Measurements from ENCODE around the gene ACTL9.

ACTL9 gene

DNA sequence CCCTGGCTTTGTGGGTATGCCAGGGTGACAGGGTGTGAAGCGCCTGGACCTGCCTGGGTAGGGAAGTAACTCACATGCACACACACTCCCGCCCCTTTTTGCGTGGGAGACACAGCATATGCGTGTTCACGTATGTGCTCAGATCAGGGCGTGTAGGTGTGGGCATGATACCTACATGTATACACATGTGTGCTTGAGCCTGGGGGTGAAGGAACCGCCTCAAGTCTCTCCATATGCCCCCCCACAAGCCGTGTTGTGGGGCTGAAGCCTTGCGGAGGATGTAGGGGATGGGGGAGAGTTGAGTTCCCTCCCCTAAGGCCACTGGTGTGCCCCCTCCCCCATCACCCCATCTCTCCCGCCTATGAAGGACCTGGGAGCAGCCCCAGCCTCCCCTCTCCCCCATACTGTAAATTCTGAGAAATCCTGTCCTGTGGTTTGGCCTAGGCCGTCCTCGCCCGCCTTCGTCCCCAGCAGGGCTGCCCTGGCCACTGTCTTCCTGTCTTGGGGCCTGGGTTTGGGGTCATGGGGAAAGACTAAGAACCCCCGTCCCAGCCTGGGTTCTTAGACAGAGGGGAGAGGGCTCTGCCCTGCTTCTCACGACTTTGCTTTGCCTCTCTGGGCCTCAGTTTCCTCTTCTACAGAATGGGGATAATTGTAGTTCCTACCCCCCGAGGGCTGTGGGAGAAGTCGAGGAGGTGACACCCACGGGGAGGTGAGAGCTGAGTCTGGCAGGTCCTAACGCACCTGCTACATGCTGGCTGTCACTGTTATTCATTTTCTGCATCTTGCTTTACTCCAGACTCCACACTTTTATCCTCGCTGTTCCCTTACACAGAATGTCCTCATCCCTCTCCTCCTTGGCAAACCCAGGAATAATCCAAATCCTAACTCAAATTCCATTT lies 14.3 kb downstream of the ACTL9 start:
- DNase-seq: no peak

DNA sequence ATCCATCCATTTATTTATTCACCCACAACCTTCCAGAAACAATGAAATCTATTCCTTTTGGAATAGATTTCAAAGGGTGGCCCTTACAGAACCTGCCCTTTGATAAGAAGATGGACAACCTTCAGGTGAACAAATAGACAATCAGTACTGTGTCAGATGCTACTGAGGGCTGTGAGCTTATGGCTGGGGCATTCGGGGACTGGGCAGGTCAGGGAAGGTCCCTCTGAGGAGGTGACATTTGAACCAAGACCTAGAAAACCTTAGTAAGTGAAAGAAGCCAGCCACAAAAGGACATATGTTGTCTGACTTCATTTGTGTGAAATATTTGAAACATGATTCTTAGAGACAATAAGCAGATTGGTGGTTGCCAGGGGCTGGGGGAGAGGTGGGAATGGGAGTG lies 15.7 kb downstream of the ACTL9 start:
- DNase-seq: no peak

DNA sequence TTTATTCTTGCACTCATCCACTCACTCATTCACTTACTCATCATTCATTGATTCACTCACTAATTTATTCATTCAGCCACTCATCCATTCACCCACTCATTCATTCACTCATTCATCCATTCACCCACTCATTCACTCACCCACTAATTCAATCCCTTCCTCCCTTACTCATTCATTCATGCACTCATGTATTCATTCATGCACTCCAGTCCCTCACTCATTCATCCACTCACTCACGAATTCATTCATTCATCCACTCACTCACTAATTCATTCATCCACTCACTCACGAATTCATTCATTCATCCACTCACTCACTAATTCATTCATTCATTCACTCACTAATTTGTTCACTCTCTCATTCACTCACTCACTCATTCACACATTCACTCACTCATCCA lies 16.1 kb downstream of the ACTL9 start:
- DNase-seq: no peak

DNA sequence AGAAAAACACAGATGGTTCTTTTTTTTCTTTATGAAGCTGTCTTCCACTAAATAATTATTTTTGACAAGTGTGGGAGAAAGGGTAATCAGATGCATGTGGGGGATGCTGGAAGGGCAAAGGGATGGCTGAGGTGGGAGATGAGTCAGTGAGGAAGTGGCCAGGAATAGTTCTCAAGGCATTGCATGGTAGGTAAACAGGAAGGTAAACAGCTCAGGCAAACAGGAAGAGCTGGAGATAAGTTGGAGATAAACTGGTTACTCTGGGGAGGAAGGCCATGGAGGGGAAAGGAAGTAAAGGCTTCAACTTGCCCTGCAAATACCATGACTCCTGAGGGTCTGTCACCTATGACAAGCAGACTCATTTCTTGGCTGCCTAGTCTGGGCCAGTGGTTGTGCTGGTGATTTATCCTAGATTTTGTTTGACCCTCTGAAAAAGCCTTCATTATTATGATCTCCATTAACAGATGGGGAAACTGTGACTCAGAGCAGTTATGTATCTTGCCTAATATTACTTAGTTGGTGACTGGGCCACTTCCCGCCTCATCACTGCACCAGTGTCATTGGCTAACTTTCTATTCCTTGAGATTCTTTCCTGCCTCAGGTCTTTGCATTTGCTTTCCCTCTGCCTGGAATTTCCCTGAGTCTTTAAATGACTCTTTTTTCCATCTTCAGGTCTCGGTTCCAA lies 17.1 kb downstream of the ACTL9 start:
- no peak for DNase-seq

DNA sequence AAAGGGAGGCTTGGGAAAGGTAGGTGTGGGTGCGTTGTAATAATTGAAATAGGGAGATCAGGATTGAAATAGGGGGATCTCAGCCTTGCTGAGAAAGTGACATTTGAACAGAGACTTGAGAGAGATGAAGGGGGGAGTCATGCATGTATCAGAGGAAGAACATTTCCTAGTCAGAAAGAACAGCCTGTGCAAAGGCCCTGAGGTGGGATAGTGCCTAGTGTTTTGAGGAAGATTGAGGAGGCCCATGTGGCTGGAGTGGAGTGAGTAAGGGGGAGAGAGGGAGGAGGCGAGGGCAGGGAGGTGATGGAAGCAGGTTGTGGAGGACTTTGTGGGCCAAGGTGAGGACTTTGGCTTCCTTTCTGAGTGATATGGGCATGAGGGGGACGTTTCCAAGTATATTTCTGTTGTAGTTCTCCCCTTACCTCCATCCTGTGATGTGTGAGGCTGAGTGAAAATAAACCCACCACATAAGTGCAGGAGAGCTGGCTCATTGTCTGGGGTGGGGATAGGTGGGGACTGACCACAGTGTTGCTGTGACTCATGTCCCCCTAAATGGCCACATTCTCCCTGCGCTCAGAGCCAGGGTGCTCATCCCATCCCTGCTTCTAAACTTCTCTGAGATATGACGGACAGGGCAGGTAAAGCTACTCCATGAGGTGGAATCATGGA lies 17.8 kb downstream of the ACTL9 start:
- DNase-seq: no peak

DNA sequence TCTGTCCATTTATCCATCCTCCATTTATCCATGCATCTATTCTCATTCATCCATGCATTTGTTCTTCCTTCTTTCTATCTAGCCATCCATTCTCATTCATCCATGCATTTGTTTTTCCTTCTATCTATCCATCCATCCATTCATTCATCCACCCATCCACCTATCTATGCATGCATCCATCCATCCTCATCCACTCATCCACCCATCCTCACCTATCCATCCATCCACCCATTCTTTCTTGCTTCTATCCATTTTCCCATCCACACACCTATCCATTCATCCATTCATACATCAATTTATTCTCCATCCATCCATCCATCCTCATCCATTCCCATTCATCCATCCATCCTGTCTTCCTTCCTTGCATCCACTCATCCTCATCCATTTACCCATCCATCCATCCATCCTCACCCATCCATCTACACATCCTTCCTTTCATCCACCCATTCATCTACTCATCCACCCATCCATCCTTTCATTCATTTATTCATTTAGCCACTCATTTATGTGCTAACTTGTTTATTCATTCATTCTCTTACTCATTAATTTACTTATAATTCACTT lies 20.3 kb downstream of the ACTL9 start:
- no peak for DNase-seq

DNA sequence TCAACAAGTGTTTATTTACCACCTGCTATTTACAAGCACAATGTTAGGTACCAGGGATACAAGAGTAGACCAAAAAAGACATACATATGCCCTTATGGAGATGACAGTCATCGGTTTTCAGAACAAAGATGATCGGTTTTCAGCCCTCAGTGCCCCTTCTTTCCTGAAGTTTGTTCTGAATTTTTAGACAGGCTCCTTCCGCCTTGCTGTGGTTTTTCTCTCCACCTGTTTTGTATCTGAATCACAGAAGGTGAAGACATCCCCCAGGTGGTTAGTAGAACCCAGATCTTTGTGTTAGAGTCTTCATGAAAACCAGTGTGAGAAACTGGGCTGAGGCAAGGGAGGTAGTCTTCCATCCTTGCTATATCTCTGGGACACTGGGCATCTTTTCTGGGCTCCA lies 23.5 kb downstream of the ACTL9 start:
- no peak for DNase-seq

DNA sequence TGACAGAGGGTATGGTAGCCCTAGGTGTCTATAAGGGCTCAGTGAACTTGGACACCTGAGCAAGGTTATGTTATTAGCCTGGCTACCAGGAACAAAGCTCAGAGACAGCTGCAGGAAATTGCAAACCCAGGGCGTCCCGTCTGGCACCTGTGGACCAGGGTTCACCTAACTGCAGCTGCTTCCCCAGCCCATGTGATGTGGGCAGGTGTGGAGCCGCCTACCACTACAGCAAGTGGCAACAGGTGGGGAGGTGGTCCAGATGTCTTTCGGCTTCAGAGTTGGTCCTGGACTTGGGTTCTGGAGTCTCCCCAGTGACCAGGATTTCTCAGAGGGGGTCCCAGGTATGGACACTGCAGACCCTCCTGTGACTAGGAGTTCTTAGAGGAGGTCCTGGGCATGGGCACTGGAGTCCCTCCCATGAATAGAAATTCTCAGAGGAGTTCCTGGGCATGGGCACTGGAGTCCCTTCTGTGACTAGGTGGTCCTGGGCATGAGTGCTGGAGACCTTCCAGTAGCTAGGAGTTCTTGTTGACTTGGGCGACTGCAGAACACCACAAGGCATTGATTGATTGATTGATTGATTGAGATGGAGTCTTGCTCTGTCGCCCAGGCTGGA lies 25.2 kb downstream of the ACTL9 start:
- no peak for DNase-seq

DNA sequence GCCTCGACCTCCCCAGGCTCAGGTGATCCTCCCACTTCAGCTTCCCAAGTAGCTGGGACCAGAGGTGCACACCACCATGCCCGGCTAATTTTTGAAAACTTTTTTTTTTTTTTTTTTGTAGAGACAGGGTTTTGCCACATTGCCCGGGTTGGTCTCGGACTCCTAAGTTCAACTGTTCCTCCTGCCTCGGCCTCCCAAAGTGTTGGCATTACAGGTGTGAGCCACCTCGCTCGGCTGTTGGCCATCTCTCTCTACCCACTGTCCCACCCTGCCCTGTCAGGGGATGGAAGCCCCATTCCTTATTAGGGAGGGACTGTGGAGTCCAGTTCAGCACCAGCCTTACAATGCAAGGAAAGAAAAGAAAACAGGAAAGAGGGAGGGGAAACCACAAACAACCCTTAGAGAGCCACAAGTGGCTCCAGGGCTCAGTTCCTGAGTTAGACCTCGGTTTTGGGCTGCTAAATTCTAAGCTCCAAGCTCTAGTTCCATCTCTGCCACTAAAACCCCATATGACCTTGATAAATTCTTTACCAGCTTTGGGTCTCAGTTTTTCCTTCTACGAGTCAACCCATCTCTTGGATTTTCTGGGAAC lies 31.7 kb downstream of the ACTL9 start:
- no peak for DNase-seq

DNA sequence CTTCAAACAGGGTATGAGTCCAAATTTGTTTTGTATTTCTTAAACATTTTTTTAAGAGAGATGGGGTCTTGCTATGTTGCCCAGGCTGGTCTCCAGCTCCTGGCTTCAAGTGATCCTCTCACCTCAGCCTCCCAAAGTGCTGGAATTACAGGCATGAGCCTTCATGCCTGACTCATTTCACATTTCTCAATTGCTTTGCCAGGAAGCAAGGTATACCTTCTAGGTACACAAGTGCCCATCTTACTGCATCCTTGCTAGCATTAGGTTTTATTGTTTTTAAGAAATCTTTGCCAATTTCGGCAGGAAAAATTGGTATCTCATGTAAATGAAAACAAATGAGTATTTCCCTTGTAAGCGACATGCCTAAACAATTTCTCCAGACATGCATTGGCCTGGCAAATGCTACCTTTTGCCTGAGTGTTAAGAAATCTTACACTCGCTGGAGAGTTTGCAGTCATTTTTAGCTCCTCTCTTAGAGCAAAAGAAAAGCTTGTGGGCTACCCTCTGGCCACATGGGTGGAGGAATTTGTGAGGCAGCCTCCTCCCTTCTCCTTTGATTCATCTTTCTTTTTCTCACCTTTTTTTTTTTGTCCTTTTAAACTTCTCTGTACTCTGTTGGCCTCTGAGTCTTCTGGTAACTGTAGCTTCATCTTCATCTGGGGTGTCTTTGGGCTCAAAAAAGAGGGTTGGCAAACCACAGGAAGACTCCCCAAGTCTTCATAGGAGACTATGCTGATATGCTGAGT lies 33.0 kb downstream of the ACTL9 start:
- no peak for DNase-seq

DNA sequence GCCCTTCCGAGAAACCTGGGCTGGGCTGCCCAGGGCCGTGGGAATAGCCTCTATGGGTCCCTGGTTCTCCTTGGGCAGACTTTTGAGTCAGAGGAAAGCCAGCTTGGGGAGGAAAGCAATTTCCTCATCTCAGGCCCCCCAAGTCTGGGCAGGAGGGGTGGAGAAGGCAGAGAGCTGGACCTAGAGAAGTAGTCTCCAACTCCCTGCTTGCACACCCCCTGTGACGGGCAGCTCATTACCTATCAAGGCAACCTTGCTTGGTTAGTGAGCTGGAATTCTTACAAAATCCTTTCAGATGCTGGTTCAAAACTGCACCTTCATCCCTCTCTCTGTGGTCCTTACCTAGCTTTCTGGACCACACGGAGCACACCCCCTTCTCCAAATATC lies 33.9 kb downstream of the ACTL9 start:
- DNase-seq: no peak

DNA sequence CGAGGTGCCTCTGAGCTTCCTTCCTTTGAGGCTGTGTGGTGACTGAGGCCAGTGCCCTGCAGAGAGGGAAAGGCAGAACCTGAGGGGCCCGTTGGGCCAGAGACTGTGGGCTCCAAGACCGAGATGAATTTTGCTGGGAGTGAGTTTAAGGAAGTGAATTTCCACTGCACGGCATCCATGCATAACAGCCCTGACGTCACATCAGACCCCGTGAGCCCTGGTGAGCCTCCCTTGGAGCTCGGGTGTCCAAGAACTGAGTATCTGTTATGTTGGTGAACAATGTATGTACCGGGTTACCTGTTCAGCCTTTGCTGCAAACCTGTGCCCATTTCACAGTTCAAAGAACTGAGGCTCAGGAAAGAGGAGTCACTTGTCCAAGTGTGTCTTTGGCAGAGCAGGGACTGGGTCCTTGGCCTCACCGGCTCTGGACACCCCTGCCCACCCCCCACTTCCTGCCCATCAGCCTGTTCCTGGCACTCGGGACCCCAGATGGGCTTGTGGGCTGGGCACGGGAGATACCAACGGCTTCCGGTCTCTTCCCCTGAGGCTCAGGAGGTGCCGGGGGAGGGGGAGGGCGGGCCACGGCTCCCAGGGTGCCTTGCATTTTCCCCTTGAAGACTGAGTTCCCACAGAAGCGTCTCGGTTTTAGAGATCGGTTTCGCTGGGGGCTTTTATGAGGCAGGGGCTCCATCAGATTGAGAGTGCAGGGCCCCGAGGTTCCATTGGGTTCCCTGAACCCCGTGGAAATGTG lies 34.5 kb downstream of the ACTL9 start:
- DNase-seq: no peak

DNA sequence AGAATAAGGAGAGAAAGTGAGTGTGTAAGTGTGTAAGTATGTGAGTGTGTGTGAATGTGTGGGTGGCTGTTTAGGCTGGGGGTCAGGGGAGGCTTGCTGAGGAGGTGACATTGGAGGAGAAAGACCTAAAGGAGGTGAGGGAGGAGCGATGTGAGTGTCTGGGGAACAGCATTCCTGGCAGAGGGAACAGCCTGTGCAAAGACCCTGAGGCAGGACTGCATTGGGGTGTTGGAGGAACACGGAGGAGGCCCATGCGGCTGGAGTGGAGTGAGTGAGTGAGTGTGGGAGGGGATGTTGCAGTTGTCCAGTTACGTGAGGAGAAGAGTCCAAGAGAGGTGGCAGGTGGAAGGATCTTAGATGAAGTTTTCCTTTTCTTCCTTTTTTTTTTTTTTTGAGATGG lies 36.3 kb downstream of the ACTL9 start:
- DNase-seq: no peak

DNA sequence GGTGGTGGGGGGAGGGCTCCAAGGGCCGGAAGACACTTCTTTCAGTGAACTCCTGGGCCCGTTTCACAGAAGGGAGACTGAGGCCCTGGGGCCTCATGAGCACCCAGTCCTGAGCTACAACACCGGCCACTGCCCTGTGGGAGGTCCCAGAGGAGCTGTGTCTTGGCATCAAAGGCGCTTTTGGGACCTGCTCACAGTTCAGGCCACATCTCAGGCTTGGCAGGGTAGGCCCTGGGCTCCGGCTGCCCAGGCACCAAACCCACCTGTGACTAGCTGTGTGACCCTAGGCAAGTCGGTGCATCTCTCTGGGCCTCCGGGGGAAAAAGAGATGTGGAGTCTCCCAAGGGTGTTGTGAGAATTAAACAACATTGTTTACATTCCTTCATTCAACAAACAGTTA lies 38.7 kb downstream of the ACTL9 start:
- DNase-seq: no peak

DNA sequence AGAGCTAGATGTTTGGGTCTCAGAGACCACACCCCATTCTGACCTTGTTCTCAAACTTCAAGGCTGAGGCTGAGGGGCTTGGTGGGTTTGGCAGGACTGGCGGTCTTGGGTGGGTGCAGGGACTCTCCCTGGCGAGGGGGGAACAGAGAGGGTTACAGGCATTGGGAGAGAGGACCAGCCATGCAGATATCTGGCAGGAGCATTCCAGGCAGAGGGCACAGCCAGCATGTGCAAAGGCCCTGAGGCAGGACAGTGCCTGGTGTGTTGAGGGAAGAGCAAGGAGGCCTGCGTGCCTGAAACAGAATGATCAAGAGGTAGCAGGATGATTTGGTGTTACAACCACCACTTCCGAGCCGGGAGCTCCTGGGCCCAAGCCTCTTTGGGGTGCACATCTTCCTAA lies 40.7 kb downstream of the ACTL9 start:
- DNase-seq: no peak

DNA sequence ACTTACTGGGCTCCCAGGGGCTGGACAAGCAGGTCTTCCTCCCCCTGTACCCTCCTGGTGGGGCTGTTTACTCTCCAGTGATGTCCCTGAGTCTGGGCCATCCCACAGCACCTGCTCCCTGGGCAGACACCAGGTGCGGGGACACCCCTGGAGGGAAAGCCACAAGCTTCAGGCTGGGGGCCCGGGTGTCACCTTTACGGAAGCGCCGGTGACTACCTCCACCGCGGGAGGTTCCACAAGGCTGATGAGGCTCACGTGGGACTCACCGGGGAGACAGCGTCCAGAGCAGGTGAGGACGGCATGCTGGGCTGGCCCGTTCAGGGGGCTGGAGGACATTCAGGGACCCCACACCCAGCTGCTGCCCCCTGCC lies 43.3 kb downstream of the ACTL9 start:
- DNase-seq: no peak

DNA sequence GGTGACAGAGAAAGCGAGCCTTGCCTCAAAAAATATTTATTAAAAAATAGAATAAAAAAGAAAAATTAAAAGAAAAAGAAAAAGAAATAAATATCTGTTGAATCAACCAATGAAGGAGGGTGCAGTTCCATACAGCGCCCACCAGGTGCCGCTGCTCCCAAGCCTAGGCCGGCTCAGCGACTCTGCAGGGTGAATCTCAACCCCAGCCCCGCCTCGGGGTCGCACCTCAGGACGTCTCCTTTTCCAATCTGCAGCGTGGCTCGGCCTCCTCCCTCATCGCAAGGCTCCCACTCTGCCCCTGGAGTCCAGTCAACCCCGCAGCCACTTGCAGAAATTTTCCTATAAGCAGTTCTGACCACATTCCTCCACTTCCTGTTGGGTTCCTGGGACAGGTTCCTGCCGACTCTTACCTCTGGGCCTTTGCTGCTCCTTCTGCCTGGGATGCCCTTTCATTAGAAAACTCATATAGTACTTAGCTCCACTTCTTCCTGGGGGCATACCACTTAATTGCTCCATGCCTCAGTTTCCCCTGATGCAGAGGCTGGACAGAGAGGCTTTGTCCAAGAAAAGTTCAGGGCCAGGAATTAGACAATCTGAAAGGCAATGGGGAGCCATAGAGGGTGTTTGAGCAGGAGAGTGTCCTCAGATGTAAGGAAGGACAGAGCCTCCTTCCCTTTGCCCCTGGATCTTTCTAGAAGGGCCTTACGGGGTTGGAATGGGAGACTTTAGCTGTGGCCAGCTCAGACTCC lies 43.8 kb downstream of the ACTL9 start:
- DNase-seq: no peak

DNA sequence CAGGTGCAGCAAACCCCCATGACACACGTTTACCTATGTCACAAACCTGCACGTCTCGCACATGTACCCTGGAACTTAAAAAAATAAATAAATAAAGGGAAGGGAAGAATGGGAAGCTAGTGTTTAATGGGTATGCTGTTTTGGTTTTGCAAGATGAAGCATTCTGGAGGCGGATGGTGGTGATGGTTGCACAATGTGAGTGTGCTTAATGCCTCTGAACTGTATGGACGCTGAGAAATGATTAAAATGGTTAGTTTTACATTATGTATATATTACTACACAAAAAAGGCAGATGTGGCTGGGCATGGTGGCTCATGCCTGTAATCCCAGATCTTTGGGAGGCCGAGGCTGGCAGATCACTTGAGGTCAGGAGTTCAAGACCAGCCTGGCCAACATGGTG lies 50.4 kb downstream of the ACTL9 start:
- no peak for DNase-seq

All from NCI-H1436 treated with DMSO at 0.1 percent for 48 hours (cell line).